ENCODE measurements around the gene PRPH2.

PRPH2 gene, protein sequence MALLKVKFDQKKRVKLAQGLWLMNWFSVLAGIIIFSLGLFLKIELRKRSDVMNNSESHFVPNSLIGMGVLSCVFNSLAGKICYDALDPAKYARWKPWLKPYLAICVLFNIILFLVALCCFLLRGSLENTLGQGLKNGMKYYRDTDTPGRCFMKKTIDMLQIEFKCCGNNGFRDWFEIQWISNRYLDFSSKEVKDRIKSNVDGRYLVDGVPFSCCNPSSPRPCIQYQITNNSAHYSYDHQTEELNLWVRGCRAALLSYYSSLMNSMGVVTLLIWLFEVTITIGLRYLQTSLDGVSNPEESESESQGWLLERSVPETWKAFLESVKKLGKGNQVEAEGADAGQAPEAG

DNA sequence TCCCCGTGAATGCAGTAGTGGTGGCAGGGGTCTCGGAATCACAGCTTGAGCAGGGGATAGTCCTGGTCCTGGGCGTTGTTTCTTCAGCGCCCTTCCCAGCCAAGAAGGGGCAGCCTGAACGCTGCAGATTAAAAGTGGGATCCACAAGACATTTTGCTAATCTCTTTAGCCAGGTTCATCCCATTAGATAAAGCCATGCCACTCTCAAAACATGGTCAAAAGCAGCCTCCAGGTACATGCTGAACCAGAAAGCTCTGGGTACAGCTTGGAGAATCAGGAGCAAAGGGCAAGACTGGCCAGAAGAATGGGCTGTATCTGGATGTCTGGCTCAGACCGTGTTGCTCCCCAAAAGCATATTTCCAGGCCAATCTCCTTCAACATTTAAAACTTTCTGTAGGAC lies at the start of gene PRPH2:
Gene PRPH2 (minus strand): TSS at position 101 of the 400 bp plus-strand sequence. CDS start 263 bp downstream, outside the sequence.
- no peak for DNase-seq

DNA sequence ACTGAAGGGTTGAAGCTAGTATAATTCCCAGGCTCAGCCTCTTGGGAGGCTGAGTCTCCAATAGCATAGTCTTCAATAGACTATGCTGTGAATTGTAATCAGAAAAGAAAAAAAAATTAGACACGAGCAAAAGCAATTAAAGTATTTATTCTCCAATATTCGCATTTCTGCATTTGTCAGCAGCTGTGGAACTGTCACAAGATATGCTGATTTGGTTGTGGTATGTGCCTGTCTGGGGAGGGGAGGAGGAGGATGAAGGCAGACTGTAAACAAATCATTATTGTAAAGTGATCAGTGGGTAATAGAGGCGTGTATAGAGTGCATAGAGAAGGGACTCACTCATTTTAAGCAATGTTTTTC lies 49.3 kb upstream of the PRPH2 start:
- DNase-seq = no peak

DNA sequence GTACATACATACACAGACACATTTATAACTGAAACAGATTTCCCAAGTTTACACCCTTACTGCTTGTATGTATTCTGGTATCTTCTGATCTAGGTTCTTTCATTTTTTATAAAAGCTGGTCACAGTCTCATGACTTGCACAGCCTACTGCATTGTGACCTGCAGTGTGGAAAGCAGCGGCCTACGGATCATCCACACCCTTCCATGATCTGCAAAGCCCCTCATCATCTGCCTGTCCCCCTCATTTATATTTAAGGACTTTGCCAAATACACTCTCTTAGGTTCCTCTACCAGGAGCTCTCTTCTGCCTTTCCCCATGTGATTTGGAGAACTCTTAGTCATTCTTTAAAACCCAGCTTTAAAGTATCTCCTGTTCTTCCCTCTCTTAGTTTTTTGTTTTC lies 47.4 kb upstream of the PRPH2 start:
- no peak for DNase-seq

DNA sequence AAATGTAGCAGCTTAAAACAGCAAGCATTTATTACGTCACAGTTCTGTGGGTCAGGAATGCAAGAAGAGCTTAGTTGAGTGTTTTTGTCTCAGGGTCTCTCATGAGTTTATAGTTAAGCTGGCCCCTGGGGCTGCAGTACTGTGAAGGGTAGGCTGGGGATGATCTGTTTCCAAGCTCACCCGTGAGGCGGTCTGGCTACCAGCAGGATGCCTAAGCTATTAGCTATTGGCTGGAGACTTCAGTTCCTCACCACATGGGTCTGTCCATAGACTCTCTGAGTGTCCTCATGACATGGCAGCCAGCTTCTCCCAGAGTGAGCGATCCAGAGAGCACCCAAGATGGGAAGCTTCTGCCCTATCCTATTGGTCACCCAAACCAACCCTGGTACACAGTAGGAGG lies 46.7 kb upstream of the PRPH2 start:
- no peak for DNase-seq

DNA sequence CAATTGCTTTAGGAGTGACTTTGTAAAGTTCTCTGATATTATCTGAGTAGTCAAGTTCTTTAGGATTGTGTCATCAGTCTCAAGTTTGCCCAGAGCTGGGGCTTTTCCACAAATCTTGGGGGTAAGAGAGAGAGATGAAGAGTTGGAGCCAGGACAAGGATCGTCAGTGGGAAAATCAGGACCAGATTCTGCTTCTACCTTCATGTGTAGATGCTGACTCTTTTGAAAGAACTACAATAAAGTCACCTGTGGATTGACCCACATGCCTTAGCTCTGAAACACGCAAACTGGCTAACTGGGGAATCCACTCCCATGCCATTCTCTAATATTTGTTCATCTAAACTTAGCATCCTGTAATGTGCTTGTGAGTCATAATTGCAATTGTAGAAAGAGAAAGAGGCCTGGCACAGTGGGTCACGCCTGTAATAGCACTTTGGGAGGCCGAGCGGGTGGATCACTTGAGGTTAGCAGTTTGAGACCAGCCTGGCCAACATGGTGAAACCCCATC lies 43.8 kb upstream of the PRPH2 start:
- DNase-seq = no peak

DNA sequence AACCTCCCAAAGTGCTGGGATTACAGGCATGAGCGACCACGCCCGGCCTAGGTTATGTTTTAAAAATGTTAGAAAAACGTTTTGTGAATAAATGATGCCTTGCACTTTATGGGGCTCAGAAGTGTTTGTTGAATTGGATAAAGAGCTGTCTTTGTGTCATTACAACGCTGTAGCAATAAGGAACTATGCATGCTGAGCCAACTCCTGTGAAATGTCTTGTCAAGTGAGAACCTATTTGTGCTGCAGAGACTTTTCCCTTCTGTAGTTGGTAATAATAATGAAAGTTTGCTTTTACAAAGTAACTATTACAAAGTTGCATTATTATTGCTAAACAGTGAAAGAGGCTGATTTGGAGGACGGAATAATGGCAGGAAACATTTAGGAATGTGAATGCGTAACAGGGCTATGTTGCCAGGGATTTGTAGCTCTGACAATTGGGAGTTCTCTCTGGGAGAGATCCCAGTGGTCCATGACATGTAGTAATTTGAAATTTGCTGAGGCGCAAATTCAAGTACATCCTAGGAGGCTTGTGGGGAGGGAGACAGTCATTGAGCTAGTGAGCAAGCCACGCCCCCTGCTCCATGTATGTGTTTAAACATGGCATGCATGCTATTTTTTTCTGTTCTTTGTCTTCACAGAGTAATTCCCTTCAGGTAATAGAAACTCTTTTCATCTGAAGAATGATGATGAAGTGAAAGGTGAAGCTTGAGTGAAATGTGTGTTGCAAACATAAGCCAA lies 42.7 kb upstream of the PRPH2 start:
- DNase-seq = no peak

DNA sequence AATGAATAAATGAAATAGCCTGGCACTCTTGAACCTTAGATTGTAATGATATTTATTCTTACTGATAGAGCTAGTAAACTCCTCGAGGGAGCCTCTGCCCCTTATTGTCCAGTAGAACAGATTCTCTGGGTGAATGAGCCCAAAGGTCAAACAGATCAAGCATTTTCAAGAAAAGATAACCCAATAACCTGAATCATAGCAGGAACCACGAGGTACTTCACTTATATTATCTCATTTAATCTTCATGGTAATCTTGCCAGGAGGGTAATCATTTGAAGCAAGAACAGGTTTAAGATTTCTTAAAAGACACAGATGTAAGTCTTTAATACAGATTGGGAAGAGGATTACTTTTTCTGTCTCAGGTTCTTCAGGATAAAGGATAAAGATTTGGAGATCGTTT lies 40.6 kb upstream of the PRPH2 start:
- DNase-seq = no peak

DNA sequence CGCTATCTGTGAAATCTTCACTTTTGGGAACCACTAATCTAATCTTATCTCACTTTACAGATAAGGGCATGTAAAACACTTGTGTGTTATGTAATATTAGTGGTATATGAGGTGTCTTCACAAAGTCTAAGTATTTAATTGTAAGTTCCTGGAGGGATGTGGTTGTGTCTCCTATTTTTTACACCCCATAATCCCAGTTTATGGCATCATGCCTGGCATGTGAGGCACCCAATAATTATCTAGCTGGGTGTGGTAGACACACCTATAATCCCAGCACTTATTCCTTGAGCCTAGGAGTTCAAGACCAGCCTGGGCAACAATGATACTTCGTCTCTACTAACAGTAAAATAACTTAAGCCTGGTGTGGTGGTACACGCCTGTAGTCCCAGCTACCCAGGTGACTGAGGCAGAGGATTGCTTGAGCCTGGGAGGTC lies 40.0 kb upstream of the PRPH2 start:
- no peak for DNase-seq

DNA sequence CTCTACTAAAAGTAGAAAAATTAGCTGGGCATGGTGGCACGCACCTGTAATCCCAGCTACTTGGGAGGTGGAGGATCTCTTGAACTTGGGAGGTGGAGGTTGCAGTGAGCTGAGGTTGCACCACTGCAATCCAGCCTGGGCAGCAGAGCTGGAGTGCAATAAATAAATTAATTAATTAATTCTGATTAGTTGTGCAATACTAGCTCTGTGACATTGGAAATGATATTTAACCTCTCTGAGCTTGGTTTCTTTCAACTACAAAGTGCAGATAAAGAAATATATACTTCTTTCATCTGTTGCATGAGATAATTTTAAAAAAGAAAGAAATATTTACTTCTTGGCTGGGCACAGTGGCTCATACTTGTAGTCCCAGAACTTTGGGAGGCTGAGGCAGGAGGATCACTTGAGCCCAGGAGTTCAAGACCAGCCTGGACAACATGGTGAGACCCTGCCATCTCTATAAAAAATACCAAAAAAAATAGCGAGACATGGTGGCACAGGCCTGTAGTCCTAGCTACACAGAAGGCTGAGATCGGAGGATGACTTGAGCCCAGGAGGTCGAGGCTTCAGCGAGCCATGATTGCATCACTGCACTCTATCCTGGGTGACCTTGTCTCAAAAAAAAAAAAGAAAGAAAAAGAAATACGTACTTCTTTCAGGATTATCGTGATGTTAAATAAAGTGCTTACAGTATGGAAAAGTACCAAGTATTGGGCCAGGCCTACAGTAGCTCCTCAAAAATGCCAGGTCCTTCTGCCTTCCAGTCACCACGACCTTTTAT lies 39.1 kb upstream of the PRPH2 start:
- DNase-seq = no peak

DNA sequence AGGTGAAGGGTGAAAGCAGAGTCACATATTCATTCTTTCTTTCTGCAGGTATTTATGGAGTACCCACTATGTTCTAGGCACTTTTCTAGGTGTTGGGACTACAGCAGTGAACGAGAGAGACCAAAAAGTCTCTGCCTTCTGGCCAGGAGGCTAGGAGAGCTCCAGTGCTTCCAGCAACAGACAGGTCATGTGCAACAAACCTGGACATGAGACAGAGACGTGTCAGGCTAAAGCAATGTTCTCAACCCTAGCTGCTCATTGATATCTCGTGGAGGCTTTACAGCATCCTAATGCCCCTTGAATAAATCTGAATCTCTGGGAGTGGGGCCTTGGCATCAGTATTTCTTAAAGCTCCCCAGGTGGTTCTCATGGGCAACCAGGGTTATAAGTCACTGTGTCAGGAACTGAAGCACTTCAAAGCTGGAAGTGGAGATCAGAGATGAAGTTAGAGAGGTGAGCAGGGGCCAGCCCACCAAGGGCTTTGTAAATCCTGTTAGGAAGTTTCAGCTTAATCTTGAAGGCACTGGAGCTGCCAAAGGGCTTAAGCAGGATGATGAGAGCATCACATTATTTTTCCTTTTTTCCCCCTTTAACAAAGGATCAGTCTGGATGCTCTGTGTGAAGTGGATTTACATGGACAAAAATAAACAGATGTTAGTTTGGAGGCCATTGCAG lies 36.5 kb upstream of the PRPH2 start:
- no peak for DNase-seq

DNA sequence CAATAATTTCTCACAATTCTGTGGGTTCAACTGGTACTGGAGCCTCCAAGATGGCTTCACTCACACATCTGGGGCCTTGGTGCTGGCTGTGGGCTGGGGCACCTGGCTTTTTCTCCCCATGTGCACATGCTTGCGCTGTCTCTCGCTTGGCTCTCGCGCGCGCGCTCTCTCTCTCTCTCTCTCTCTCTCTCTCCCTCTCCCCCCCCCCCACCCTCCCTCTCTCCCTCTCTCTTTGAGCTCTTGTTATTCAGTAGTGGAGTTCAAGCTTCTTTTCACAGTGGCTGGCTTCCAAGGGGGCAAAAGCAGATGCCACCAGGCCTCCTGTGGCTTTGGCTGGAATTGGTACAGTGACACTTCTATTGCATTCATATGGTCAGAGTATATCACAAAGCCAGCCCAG lies 34.3 kb upstream of the PRPH2 start:
- DNase-seq = no peak

DNA sequence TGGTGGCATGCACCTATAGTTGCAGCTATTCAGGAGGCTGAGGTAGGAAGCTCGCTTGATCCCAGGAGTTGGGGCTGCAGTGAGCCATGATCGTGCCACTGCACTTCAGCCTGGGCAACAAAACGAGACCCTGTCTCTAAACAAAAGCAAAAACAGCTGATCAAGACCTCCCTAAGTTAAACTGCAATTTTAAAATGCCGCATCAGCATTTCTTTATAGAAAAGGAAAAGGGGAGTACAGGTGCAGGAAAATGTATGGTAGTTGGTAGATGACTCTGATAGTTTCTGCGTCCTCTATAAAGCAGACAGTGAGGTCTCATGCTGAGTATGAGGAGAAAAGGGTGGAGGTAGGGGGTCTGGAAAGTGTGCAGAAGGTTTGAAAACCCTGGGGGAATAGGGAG lies 32.4 kb upstream of the PRPH2 start:
- no peak for DNase-seq

DNA sequence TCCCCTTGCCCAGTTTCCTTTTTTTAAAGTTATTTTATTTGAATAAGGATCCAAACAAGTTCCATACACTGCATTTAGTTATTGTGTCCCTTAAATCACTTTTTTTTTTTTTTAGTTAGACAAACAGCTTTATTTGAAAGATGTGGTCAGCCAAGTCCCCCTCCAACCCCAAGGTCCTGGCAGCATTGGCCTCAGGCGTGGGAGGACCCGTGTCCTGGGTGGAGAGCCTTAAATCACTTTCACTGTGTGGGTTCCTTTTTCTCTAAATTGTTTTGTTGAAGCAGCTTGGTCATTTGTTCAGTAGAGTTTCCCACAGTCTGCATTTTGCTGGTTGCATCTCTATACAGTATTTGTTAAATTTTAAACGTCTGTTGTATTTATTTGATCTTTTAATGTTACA lies 28.7 kb upstream of the PRPH2 start:
- DNase-seq = no peak

DNA sequence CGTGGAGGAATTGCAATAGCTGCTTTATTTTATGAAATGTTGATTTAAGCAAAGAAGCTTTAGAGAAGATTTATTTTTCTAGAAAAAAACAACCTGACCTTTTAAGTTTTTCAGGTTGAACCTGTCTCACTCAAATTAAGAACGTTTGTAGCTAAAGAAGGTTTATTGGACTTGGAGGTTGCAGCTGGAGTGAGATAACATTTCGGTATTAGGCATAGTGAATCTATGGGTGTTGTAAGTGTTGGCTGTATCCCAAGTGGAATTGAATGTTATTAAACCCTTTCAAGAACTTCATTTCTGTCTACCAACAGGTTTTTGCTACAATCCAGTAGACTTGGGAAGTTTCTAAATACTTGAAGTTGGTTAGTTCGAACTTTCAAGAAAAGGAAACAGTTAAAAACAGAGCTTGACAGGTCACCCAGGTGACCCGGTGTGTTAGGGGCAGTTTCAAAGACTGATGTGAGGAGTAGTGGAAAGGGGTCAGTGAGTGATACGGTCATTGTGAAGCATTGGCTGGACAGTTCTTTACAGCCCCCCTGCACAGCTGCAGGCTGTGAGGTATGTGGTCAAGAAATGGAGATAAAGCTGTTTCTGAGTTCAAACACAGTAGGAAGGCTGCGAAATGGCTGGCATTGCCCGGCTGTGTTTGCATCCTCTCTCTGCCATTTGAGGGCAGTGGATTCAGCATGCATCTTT lies 26.0 kb upstream of the PRPH2 start:
- DNase-seq = no peak

DNA sequence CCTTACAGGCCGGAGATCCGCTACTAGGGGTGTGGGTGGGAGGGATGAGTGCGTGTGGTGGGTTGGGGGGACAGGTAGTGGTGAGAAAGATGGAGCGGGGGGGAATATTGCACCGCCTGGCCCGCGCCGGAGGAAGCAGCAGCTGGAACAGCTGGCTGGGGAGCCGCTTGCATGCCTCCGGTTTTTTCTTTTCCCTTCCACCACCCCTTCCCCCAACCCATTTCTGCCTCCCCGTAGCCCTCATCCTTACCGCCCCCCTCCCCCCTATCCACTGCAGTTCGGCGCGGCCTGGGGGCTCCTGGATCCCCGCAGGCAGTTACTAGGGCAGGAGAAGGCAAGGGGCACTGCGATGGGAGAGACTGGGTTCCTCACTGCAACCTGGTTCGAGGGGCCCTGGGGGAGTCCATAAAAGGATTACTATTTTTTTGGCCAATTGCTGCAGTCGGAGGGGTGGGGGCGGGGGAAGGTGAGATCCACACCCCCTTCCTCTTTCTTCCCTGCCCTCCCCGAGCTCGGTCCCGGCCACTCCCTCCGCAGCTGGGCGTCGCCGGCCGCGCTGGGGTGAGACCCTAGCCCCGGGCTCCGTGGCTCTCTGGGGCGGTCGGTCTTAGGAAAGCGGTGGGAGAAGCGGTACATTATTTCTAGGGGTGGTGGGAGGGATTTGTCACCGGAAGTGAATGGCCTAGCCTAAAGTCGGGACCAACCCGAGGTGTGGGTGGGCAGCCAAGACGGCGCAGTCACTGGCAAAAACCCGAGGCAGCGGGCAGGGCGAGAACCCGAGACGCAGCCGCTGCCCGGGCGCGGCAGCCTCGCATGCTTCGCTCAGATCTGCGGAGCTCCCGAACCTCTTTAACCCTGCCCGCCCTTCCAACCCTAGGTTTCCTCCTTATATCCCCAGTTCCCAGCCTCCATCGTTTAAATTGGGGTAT lies 24.3 kb upstream of the PRPH2 start:
- DNase-seq = peak; percentile 68 to 74

DNA sequence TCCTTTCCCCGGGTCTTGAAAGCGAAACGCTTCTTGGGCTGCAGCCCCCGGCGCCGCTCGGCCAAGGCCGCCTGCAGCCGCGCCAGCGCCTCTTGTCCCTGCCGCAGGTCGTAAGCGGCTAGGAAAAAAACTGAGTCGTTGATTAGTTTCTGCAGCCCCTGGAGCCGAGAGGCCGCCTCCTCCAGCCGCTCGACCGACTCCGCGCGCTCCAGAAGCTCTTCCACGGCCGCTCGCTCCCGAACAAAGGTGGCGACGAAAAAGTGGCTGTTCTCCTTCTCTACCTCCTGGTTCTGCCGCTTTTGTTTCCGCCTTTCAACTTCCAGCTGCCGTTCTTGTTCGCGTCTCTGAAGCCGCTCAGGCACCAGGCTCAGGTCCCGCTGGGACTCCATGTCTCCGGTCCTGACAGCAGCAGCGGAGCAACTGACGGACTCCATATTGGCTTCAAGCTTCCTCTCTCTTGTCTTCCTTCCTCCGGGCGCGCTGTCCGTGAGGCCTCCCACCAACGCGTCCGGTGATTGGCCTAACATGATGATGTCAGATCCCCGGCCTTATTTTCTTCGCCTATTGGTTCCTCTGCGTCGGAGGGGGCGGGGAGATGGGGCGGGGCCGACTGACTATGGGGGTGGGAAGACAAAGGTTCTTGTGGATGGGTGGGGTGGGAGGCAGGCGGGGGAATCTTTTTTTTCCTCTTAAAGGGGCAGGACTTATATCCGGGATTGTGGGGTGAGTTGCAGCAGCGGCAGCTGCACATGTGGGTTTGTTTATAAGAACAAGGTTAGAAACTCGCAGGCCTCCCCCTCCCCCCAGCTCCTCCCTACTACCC lies 23.5 kb upstream of the PRPH2 start, which contains the start of gene TBCC:
Gene TBCC (minus strand): TSS at position 464 of the 823 bp plus-strand sequence. CDS start 30 bp downstream, at position 434.
- DNase-seq = peak; percentile 84

DNA sequence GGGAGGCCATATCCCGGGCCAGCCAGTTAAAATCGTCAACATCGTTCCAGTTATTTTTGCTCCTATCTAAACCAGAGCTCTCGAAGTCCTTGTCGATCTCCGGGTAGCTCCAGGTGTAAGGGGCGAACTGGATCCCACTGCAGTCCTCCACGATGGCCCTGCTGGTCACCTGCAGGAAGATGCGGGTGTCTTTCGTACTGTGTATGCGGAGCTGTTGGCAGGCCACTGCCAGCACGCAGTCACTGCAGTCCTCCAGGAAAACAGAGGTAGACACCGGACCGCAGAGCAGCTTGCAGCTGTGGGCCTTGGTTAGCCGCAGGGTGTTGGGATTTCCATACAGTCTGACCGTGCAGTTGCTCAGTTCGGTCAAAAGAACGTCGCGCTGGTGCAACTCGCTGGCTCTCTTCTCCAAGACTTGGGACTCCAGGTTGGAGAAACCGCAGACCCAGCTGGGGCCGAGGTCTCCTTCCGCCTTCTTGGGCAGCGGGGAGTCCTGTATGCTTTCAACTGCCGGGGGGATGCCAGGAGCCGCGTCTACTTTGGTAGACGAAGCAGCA lies 22.8 kb upstream of the PRPH2 start:
- peak; percentile 5 to 19 for DNase-seq

DNA sequence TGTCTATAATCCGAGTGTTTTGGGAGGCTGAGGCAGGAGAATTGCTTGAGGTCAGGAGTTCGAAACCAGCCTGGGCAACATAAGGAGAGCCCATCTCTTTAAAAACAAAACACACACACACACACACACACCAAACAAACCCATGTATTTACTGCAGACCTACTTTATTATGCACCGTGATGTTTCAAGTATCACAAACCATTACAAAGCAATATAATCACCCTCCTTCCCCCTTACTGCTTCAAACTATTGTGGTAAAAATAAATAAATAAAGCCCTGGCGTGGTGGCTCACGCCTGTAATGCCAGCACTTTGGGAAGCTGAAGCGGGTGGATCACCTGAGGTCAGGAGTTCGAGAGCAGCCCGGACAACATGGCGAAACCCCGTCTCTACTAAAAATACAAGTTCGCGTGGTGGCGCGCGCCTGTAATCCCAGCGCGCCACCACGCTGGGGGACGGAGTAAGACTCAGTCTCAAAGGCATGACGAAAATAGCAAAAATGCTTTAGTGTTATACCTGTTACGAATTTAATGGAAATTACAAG lies 22.0 kb upstream of the PRPH2 start:
- no peak for DNase-seq

DNA sequence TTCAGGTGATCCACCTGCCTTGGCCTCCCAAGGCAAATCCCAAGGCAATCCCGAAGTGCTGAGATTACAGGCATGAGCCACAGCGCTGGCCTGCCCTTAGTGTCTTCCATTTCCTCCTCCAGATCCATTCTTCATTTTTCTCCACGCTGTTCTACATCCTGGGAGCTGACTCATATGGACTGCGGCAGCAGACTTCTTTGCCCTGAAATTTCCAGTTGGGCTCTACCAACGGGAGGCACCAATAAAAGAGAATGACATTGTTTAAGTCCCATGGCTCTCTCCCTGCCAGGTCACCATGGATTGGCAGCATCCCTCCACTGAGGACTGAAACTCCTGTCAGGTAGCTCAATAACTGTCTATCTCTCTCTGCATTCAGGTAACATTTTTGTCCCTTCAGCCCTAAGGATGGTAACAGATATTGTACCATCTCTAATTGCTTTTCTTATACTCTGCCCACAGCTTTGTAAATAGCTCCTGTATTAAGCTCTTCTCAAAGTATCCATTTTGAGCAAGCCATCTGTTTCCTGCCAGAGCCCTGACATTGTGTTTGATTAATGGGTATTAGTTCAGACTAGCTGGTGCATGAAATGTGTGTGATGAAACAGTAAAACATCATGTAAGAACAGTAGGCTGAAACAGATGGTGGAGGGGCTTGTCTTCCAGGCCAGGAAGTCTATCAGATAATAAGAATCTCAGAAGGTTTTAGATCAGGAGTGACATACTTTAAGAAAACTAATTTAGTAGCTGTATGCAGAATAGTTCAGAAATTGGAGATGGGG lies 19.9 kb upstream of the PRPH2 start:
- DNase-seq = no peak

Measured in stimulated activated CD4-positive, alpha-beta T cell treated with anti-CD3 and anti-CD28 coated beads, Interleukin-2, amount 100 ng/mL, for 48 hours (primary cell).